ENCODE measurements around the gene TMEM92. TPM values are rescaled to one million over a fixed set of nuclear protein-coding genes. Genes with fewer than 3 reads are reported as not detected.

Gene TMEM92
- total and polyA plus RNA-seq, 10 of the 15 experiments (the other 5 are each of a cell fraction or from before 2014, with no cell fraction given): 0.11 to 1.2 (median 0.32) TPM

- TF ChIP-seq, protein P1, sequence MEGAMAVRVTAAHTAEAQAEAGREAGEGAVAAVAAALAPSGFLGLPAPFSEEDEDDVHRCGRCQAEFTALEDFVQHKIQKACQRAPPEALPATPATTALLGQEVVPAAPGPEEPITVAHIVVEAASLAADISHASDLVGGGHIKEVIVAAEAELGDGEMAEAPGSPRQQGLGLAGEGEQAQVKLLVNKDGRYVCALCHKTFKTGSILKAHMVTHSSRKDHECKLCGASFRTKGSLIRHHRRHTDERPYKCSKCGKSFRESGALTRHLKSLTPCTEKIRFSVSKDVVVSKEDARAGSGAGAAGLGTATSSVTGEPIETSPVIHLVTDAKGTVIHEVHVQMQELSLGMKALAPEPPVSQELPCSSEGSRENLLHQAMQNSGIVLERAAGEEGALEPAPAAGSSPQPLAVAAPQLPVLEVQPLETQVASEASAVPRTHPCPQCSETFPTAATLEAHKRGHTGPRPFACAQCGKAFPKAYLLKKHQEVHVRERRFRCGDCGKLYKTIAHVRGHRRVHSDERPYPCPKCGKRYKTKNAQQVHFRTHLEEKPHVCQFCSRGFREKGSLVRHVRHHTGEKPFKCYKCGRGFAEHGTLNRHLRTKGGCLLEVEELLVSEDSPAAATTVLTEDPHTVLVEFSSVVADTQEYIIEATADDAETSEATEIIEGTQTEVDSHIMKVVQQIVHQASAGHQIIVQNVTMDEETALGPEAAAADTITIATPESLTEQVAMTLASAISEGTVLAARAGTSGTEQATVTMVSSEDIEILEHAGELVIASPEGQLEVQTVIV (IDR thresholded peaks at IDR 0.05; ENCODE audit: borderline replicate concordance, partially characterized antibody): no peak
- TF ChIP-seq HCFC1 (IDR thresholded peaks at IDR 0.05; ENCODE audit: low read length) (no peak), STAT1 (conservative IDR thresholded peaks at IDR 0.05) (no peak), NFXL1 (IDR thresholded peaks at IDR 0.05; ENCODE audit: borderline replicate concordance) (no peak), NRF1 (conservative IDR thresholded peaks at IDR 0.05; ENCODE audit: low read depth, low read length) (no peak), TARDBP (IDR thresholded peaks at IDR 0.05; ENCODE audit: borderline replicate concordance) (no peak), POLR2AphosphoS5 (IDR thresholded peaks at IDR 0.05; ENCODE audit: low read length) (no peak), LARP7 (IDR thresholded peaks at IDR 0.05) (no peak)
Observed at GRCh38 chr17:50312308-50312707, 38.0 kb downstream of the TMEM92 start (continued).

- no peak overlapping the region for H3K4me2 ChIP-seq (ENCODE audit: control insufficient read depth, insufficient read depth)
- CTCF ChIA-PET: interaction anchor here (0.6 kb wide), 1 partner anchor 97 kb away, joined by 3 read pairs; no protein-coding TSS in a partner anchor
- H3K9ac ChIP-seq (ENCODE audit: control insufficient read depth, insufficient read depth, low read length): no peak overlapping the region
- SMC1A ChIA-PET (ENCODE audit: uncharacterized antibody, unreplicated experiment): interaction anchor here (1.0 to 1.5 kb wide), 2 partner anchors 9 to 114 kb away, joined by 3 read pairs; no protein-coding TSS in a partner anchor
- no peaks in the 10 kb centered on the region for H3K79me2 ChIP-seq (ENCODE audit: control insufficient read depth, insufficient read depth, low read length)
- H3K4me1 ChIP-seq (ENCODE audit: control insufficient read depth, insufficient read depth, low read length): peaks cover 14% of the 10 kb centered on the region
- no peak overlapping the region for H3K27ac ChIP-seq (ENCODE audit: control insufficient read depth, insufficient read depth)
- H2AFZ ChIP-seq (ENCODE audit: control insufficient read depth, low read depth, low read length): no peak overlapping the region
- ATAC-seq (no peak), FAIRE-seq (no peak), DNase-seq (ENCODE audit: low read depth, low spot score) (no peak)
- POLR2A ChIA-PET: no interaction called here
- intact Hi-C loops (cut with micrococcal nuclease; ENCODE audit: unreplicated experiment) (no loop called here), in situ Hi-C loops (cut with MboI) (no loop called here)
- H3K4me3 ChIP-seq: no peak overlapping the region
- RAD21 ChIA-PET (ENCODE audit: unreplicated experiment): no interaction called here
- H3K27me3 ChIP-seq (replicated peaks in 1 of 2; ENCODE audit: control insufficient read depth in 2 of 2, insufficient read depth in 2 of 2, low read length in 1 of 2): no peaks in the 10 kb centered on the region
- no peaks in the 10 kb centered on the region; the same call in 2 of the 3 replicates for H3K9me3 ChIP-seq (replicated peaks; ENCODE audit: control insufficient read depth, insufficient read depth, low read length)
- H3K36me3 ChIP-seq (ENCODE audit: control insufficient read depth in 2 of 2, insufficient read depth in 2 of 2, low read length in 1 of 2): no peaks in the 10 kb centered on the region
- no TSS peak for BruUV-seq (replicated peaks)
- 19% methylated on average over 6 of the region's 6 CpGs for WGBS (ENCODE audit: insufficient coverage, insufficient replicate concordance, low lambda C conversion rate, missing lambda C conversion rate)
- no peaks in the 10 kb centered on the region for H4K20me1 ChIP-seq (ENCODE audit: control insufficient read depth, insufficient read depth)
- TF ChIP-seq, protein P2, sequence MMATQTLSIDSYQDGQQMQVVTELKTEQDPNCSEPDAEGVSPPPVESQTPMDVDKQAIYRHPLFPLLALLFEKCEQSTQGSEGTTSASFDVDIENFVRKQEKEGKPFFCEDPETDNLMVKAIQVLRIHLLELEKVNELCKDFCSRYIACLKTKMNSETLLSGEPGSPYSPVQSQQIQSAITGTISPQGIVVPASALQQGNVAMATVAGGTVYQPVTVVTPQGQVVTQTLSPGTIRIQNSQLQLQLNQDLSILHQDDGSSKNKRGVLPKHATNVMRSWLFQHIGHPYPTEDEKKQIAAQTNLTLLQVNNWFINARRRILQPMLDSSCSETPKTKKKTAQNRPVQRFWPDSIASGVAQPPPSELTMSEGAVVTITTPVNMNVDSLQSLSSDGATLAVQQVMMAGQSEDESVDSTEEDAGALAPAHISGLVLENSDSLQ (IDR thresholded peaks at IDR 0.05): peak; percentile 42; the same call in 1 of the 2 replicates
- TF ChIP-seq BCL3 (IDR thresholded peaks at IDR 0.05; ENCODE audit: borderline replicate concordance, insufficient read depth, low read depth, low read length, poor library complexity, severe bottlenecking) (no peak), IKZF2 (IDR thresholded peaks at IDR 0.05) (no peak), CHD4 (IDR thresholded peaks at IDR 0.05) (no peak)
- TF ChIP-seq, protein P3, sequence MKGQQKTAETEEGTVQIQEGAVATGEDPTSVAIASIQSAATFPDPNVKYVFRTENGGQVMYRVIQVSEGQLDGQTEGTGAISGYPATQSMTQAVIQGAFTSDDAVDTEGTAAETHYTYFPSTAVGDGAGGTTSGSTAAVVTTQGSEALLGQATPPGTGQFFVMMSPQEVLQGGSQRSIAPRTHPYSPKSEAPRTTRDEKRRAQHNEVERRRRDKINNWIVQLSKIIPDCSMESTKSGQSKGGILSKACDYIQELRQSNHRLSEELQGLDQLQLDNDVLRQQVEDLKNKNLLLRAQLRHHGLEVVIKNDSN (IDR thresholded peaks at IDR 0.05; ENCODE audit: borderline replicate concordance, extremely low read length, insufficient read depth, low read depth, low read length): peak; percentile 3
Observed at GRCh38 chr17:50314456-50315011, 40.3 kb downstream of the TMEM92 start.

Data from GM12878 (cell line).